K562 treated with DMSO at 1 percent for 48 hours (cell line): ENCODE results near the gene EHD2. TPM values are rescaled to one million over a fixed set of nuclear protein-coding genes. Genes with fewer than 3 reads are reported as not detected.

ENCODE experiments used
- total RNA-seq: library from RNA; unstranded; fragments of 300-600 nt; gene quantifications from 2 replicates; pipeline ENCODE4 v1.2.3, GENCODE V29; 2022; ENCODE audit warnings: low replicate concordance; ENCODE audit errors: extremely low read depth

EHD2 gene, protein sequence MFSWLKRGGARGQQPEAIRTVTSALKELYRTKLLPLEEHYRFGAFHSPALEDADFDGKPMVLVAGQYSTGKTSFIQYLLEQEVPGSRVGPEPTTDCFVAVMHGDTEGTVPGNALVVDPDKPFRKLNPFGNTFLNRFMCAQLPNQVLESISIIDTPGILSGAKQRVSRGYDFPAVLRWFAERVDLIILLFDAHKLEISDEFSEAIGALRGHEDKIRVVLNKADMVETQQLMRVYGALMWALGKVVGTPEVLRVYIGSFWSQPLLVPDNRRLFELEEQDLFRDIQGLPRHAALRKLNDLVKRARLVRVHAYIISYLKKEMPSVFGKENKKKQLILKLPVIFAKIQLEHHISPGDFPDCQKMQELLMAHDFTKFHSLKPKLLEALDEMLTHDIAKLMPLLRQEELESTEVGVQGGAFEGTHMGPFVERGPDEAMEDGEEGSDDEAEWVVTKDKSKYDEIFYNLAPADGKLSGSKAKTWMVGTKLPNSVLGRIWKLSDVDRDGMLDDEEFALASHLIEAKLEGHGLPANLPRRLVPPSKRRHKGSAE
- 102 TPM in 1 of 2 replicates, not detected in the other for total RNA-seq

DNA sequence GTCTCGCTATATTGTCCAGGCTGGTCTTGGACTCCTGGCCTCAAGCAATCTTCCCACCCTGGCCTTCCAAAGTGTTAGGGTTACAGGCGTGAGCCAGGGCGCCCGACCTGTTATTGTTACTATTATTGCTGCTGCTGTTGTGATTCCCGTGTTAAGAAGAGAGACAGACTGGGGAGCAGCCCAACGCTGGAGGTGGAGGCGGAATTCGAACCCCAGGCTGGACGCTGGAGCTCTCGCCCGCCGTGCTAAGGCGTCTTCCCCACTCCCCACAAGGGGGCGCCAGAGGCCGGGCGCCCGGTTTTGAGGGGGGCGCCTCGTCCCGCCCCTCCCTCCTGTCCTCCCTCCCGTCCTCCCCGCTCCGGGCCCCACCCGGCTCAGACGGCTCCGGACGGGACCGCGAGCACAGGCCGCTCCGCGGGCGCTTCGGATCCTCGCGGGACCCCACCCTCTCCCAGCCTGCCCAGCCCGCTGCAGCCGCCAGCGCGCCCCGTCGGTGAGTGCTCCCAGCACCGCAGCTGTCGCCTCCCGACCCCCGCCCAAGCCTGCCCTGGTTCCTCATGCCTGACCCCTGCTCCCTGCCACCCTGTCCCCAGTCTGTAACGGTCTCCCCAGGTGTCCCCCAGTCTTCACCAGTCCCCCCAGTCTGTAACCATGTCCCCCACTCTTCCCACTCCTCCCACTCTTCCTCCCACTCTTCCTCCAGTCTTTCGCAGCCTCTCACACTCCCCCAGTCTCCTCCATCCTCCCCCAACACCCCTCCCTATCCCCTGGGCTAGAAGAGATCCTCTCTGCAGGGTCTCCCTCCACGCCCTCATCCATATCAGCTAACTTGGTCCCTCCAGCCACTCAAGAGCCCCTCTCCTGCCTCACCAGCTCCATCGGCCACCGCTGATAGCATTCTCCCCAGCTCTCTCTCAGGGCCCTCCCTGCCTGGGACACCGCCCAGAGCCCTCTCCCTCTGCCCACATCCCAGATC lies at the start of gene EHD2:
Gene EHD2 (plus strand): TSS at position 377 of the 976 bp plus-strand sequence. CDS start 3,191 bp downstream, outside the sequence.

GRCh38 chr19:47745010-47745901 lies 32.0 kb downstream of the EHD2 start, which contains the start of gene NOP53:
Gene NOP53 (plus strand): TSS chr19:47745546. CDS start chr19:47745560, 14 bp downstream.

DNA sequence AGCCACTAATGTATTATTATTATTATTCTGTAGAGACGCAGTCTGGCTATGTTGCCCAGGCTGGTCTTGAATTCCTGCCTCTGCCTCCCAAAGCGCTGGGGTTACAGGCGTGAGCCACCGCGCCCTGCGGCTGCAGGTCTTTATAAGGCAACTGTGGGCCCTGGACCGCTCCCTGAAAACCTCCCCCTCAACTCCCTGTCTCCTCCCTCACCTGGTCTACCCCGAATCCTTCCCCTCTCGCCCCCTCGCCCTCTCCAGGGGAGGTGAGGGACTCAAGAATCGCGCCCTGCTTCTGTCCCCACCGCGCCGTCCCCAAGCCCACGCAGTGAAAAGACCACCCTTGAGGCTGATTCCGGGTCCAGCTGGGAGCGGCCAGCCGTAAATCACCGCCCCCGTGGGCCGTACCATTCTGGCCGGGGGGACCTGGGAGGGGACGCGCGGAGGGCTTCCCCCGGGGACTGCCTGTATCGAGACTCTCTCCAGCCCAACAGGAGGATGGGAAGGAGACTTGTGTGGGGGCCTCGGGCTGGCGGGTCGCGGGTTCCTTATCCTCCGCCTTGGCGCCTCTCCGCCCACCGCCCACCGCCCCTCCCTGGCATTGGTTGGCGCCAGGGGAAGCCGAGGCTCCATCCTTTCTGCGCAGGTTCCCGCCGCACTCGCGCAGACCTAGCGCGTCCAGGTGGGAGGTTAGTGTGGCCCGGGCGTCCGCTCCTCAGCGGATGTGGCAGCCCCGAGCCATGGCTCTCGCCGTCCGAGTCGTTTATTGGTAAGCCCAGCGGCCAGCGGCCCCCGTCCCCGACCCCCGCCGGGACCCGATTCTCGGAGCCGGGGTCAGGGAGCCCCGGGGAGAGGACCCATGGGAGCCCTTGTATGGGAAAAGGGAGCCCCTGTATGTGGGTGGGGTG lies 65.1 kb downstream of the EHD2 start, which contains the start of gene SELENOW:
Gene SELENOW (plus strand): TSS at position 655 of the 905 bp plus-strand sequence. CDS start 83 bp downstream, at position 738.

Other genes with a start within 250 kb of the EHD2 start
- not detected in 2 replicates for gene SLC8A2, start 241.5 kb upstream of the EHD2 start, total RNA-seq
- gene KPTN, start 229.2 kb upstream of the EHD2 start, total RNA-seq, result not detected in 2 replicates
- not detected in 2 replicates for gene NAPA, start 198.4 kb upstream of the EHD2 start, total RNA-seq
- not detected in 2 replicates for gene ZNF541, start 140.3 kb upstream of the EHD2 start, total RNA-seq
- not detected in 2 replicates for gene BICRA, start 104.3 kb upstream of the EHD2 start, total RNA-seq
- 967 and 1,406 TPM in 2 replicates for gene NOP53, start 32.1 kb downstream of the EHD2 start, total RNA-seq
- gene SELENOW, start 65.3 kb downstream of the EHD2 start, total RNA-seq, result not detected in 2 replicates
- gene TPRX1, start 91.1 kb downstream of the EHD2 start, total RNA-seq, result not detected in 2 replicates
- gene CRX, start 108.5 kb downstream of the EHD2 start, total RNA-seq, result not detected in 2 replicates
- gene TPRX2, start 145.8 kb downstream of the EHD2 start, total RNA-seq, result not detected in 2 replicates
- not detected in 2 replicates for gene SULT2A1, start 172.9 kb downstream of the EHD2 start, total RNA-seq